Neural cell (in vitro differentiated cells): ENCODE measurements around the gene RANBP9. TPM values are rescaled to one million over a fixed set of nuclear protein-coding genes. Genes with fewer than 3 reads are reported as not detected.

Experiments
- H2AFZ ChIP-seq: fragments of 200-600, 300-800 bp; sonication (generic), shearing (Covaris generic); 2 replicates; pipeline ENCODE4 v1.6.0; 2014; ENCODE audit warnings: low read depth, mild to moderate bottlenecking, antibody characterized with exemption, low read length, moderate library complexity
- H3F3A ChIP-seq: fragments of 200-600 bp; shearing (Covaris generic); 2 replicates; pipeline ENCODE4 v1.6.1; 2016; ENCODE audit warnings: mild to moderate bottlenecking, moderate library complexity, mixed read lengths, antibody characterized with exemption, low read length; ENCODE audit not compliant: insufficient read depth, poor library complexity, severe bottlenecking
- H3K27ac ChIP-seq: fragments of 200-600, 300-800 bp; sonication (generic), shearing (Covaris generic); 2 replicates; pipeline ENCODE4 v1.5.1; 2014; ENCODE audit warnings: mild to moderate bottlenecking, low read length, moderate library complexity
- H3K27me3 ChIP-seq: fragments of 300-800, 200-600 bp; sonication (generic), shearing (Covaris generic); 2 replicates; pipeline ENCODE4 v1.6.0; 2014; ENCODE audit warnings: mild to moderate bottlenecking, low read depth, low read length, moderate library complexity; ENCODE audit not compliant: insufficient read depth
- H3K36me3 ChIP-seq: fragments of 300-800, 200-600 bp; sonication (generic), shearing (Covaris generic); 2 replicates; pipeline ENCODE4 v1.5.1; 2014; ENCODE audit warnings: mild to moderate bottlenecking, antibody characterized with exemption, low read length, moderate library complexity; ENCODE audit not compliant: insufficient read depth
- H3K4me2 ChIP-seq: fragments of 300-800, 200-600 bp; sonication (generic), shearing (Covaris generic); 2 replicates; pipeline ENCODE4 v1.6.0; 2014; ENCODE audit warnings: mild to moderate bottlenecking, low read length
- H3K4me3 ChIP-seq: fragments of 300-800, 200-600 bp; sonication (generic), shearing (Covaris generic); 2 replicates; pipeline ENCODE4 v1.5.1; 2014; ENCODE audit warnings: mild to moderate bottlenecking, low read length, moderate library complexity
- H3K79me2 ChIP-seq: fragments of 200-600 bp; shearing (Covaris generic); replicated peaks from 2 replicates; pipeline ENCODE4 v1.6.0; 2014; ENCODE audit warnings: mild to moderate bottlenecking, low read length, moderate library complexity; ENCODE audit not compliant: insufficient read depth
- H3K9ac ChIP-seq: fragments of 300-800, 200-600 bp; sonication (generic), shearing (Covaris generic); 2 replicates; pipeline ENCODE4 v1.6.1; 2016; ENCODE audit warnings: mild to moderate bottlenecking, low read length, mixed read lengths
- H3K9me2 ChIP-seq: fragments of 200-600 bp; shearing (Covaris generic); 2 replicates; pipeline ENCODE4 v1.6.1; 2016; ENCODE audit warnings: mild to moderate bottlenecking, low read length, mixed read lengths; ENCODE audit not compliant: insufficient read depth
- H3K9me3 ChIP-seq: fragments of 200-600, 300-800 bp; sonication (generic), shearing (Covaris generic); 2 replicates; pipeline ENCODE4 v1.6.1; 2016; ENCODE audit warnings: mild to moderate bottlenecking, mixed run types, low read length, moderate library complexity, mixed read lengths
- H4K20me1 ChIP-seq: fragments of 200-600 bp; shearing (Covaris generic); 2 replicates; pipeline ENCODE4 v1.6.1; 2016; ENCODE audit warnings: mild to moderate bottlenecking, mixed run types; ENCODE audit not compliant: insufficient read depth
- EP300 ChIP-seq: fragments of 450-650 bp; conservative IDR thresholded peaks from 2 replicates; pipeline ENCODE4 v1.6.1; 2014; ENCODE audit warnings: antibody characterized with exemption, mild to moderate bottlenecking, moderate library complexity; ENCODE audit not compliant: poor library complexity, severe bottlenecking
- EZH2 ChIP-seq: fragments of 200-600, 300-800 bp; shearing (Covaris generic), sonication (generic); IDR thresholded peaks from 2 replicates; pipeline ENCODE4 v1.6.1; 2014; ENCODE audit warnings: antibody characterized with exemption, low read length, borderline replicate concordance, mild to moderate bottlenecking; ENCODE audit not compliant: insufficient read depth, poor library complexity, severe bottlenecking
- MXI1 ChIP-seq: fragments of 450-650 bp; conservative IDR thresholded peaks from 2 replicates; pipeline ENCODE4 v1.6.1; 2014; ENCODE audit warnings: antibody characterized with exemption, mild to moderate bottlenecking; ENCODE audit not compliant: poor library complexity, severe bottlenecking
- POLR2AphosphoS5 ChIP-seq: IDR thresholded peaks from 2 replicates; pipeline ENCODE4 v1.6.1; 2012
- RAD21 ChIP-seq: fragments of 450-650 bp; conservative IDR thresholded peaks from 2 replicates; pipeline ENCODE4 v1.6.1; 2014; ENCODE audit warnings: antibody characterized with exemption, mild to moderate bottlenecking, moderate library complexity
- SMC3 ChIP-seq: fragments of 450-650 bp; conservative IDR thresholded peaks from 2 replicates; pipeline ENCODE4 v1.6.1; 2014; ENCODE audit warnings: antibody characterized with exemption, mild to moderate bottlenecking, moderate library complexity; ENCODE audit not compliant: poor library complexity
- TAF1 ChIP-seq: IDR thresholded peaks from 2 replicates; pipeline ENCODE4 v1.6.1; 2012; ENCODE audit warnings: low read depth
- polyA plus RNA-seq: library from polyadenylated mRNA; depleted of rRNA; stranded (reverse); fragments of >200 nt; gene quantifications from 2 replicates; pipeline ENCODE4 v1.2.3, GENCODE V29; 2014
- TF ChIP-seq, protein P1 (sequence below): IDR thresholded peaks from 2 replicates; pipeline ENCODE4 v1.6.1; 2012; ENCODE audit warnings: borderline replicate concordance
- TF ChIP-seq, protein P2 (sequence below): fragments of 450-650 bp; IDR thresholded peaks from 2 replicates; pipeline ENCODE4 v1.5.1; 2014; ENCODE audit warnings: antibody characterized with exemption, mild to moderate bottlenecking, moderate library complexity; ENCODE audit not compliant: poor library complexity, severe bottlenecking

Gene RANBP9
- polyA plus RNA-seq, 1 donor from 2014 or later: 52.2 TPM

DNA sequence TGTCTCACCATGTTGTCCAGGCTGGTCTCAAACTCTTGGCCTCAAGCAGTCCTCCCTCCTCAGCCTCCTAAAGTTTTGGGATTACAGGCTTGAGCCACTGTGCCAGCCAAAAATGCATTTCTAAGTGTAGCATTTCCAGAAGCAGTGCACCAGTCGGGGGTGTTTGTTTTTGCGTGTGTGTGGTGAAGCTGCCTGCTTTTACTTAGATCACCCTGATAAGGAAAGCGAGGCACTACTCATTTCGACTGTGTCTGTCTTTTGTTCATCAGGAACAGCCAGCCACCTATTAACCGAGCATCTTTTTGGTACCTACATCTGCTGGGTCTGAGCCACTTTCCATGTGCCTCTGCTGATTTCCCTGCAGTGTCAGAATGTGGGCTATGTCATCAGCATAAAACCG lies 118.5 kb downstream of the RANBP9 start:
- H3K4me2 ChIP-seq: no peak overlapping the region
- H3K9me2 ChIP-seq: no peaks in the 10 kb centered on the region
- H3F3A ChIP-seq: no peaks in the 10 kb centered on the region
- no peak overlapping the region for H3K9ac ChIP-seq
- TF ChIP-seq TAF1: no peak
- TF ChIP-seq EZH2: no peak
- TF ChIP-seq RAD21: no peak
- no peak for TF ChIP-seq POLR2AphosphoS5
- no peak for TF ChIP-seq EP300
- TF ChIP-seq, protein P1, sequence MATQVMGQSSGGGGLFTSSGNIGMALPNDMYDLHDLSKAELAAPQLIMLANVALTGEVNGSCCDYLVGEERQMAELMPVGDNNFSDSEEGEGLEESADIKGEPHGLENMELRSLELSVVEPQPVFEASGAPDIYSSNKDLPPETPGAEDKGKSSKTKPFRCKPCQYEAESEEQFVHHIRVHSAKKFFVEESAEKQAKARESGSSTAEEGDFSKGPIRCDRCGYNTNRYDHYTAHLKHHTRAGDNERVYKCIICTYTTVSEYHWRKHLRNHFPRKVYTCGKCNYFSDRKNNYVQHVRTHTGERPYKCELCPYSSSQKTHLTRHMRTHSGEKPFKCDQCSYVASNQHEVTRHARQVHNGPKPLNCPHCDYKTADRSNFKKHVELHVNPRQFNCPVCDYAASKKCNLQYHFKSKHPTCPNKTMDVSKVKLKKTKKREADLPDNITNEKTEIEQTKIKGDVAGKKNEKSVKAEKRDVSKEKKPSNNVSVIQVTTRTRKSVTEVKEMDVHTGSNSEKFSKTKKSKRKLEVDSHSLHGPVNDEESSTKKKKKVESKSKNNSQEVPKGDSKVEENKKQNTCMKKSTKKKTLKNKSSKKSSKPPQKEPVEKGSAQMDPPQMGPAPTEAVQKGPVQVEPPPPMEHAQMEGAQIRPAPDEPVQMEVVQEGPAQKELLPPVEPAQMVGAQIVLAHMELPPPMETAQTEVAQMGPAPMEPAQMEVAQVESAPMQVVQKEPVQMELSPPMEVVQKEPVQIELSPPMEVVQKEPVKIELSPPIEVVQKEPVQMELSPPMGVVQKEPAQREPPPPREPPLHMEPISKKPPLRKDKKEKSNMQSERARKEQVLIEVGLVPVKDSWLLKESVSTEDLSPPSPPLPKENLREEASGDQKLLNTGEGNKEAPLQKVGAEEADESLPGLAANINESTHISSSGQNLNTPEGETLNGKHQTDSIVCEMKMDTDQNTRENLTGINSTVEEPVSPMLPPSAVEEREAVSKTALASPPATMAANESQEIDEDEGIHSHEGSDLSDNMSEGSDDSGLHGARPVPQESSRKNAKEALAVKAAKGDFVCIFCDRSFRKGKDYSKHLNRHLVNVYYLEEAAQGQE: no peak
- TF ChIP-seq, protein P2, sequence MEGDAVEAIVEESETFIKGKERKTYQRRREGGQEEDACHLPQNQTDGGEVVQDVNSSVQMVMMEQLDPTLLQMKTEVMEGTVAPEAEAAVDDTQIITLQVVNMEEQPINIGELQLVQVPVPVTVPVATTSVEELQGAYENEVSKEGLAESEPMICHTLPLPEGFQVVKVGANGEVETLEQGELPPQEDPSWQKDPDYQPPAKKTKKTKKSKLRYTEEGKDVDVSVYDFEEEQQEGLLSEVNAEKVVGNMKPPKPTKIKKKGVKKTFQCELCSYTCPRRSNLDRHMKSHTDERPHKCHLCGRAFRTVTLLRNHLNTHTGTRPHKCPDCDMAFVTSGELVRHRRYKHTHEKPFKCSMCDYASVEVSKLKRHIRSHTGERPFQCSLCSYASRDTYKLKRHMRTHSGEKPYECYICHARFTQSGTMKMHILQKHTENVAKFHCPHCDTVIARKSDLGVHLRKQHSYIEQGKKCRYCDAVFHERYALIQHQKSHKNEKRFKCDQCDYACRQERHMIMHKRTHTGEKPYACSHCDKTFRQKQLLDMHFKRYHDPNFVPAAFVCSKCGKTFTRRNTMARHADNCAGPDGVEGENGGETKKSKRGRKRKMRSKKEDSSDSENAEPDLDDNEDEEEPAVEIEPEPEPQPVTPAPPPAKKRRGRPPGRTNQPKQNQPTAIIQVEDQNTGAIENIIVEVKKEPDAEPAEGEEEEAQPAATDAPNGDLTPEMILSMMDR: no peak
- TF ChIP-seq SMC3: no peak
- TF ChIP-seq MXI1: no peak
- no peak overlapping the region for H3K4me3 ChIP-seq
- no peak overlapping the region for H2AFZ ChIP-seq
- H3K79me2 ChIP-seq: no peaks in the 10 kb centered on the region
- no peaks in the 10 kb centered on the region for H3K9me3 ChIP-seq
- no peaks in the 10 kb centered on the region for H3K36me3 ChIP-seq
- H3K27ac ChIP-seq: no peak overlapping the region
- H3K27me3 ChIP-seq: no peaks in the 10 kb centered on the region
- H4K20me1 ChIP-seq: no peaks in the 10 kb centered on the region

DNA sequence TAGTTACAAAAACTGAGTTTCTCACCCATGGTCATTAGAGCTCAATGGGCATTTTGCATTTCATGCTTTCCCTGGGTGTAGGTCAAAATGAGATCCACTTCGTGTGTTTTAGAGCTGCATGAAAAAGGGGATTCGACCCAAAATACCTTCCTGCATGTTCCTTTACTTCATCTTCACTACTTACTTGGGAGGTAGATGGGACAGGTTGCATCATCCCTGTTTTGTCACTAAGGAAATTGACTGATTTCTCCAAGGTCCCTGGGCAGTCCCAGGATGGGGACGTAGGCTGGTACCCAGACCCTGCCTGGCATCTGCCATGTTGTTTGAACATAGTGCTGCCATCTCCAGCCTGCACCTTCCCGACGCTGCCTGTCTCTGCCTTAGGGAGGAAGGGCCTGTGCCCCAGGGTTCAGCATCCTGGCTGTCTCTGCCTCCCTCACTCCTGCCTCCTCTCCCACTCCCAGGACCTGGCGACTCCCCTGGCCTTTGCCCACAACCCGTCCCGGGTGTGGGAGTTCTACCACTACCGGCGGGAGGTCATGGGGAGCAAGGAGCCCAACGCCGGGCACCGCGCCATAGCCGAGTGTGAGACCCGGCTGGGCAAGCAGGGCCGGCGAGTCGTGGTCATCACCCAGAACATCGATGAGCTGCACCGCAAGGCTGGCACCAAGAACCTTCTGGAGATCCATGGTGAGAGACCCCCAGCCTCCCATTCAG lies 120.3 kb downstream of the RANBP9 start:
- Histone ChIP-seq H2AFZ (no peak overlapping the region), H3K4me2 (no peak overlapping the region), H3K36me3 (no peaks in the 10 kb centered on the region), H3K9ac (no peak overlapping the region), H3K79me2 (no peaks in the 10 kb centered on the region), H3K9me2 (no peaks in the 10 kb centered on the region), H4K20me1 (no peaks in the 10 kb centered on the region), H3F3A (no peaks in the 10 kb centered on the region), H3K9me3 (no peaks in the 10 kb centered on the region), H3K27ac (no peak overlapping the region), H3K27me3 (no peaks in the 10 kb centered on the region), H3K4me3 (no peak overlapping the region)
- TF ChIP-seq, protein P1: no peak
- TF ChIP-seq, protein P2: no peak
- TF ChIP-seq EP300: no peak
- TF ChIP-seq MXI1: no peak
- no peak for TF ChIP-seq EZH2
- no peak for TF ChIP-seq POLR2AphosphoS5
- no peak for TF ChIP-seq SMC3
- TF ChIP-seq RAD21: no peak
- no peak for TF ChIP-seq TAF1
